ENCODE results near the gene NDUFA8. TPM values are rescaled to one million over a fixed set of nuclear protein-coding genes. Genes with fewer than 3 reads are reported as not detected.
"Not testable (repeated sequence)": the region's sequence is repeated elsewhere in the genome, so short reads cannot be mapped to it uniquely, and the experiment has no call there.

The NDUFA8 gene
- polyA plus RNA-seq, 3 donors = 44.4 to 99.1 (median 76.9) TPM

DNA sequence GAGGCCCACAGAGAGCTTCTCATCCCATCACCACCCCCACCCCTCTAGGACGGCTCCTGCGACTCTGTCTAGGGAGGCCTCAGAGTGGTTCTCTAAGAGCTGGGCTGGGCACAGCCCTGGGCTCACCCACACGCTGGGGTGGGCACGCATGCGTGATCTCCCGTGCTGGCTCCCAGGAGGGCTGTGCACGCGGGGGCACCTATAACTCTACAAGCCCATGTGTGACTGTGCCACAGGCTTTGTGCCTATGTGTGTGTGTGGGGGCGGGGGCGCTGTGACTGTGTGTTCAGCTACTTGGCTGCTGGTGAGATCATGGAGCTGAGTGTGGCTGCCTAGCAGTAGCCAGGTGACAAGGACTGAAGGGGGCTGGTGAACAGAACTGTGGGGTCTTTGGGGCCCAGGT, 32.2 kb downstream of the NDUFA8 start:
- 71 to 81% (median 72%) methylated on average over 10 of the region's 10 CpGs for WGBS, 3 donors
- no peak overlapping the region for H3K27ac ChIP-seq (ENCODE audit: low read depth, low read length)

DNA sequence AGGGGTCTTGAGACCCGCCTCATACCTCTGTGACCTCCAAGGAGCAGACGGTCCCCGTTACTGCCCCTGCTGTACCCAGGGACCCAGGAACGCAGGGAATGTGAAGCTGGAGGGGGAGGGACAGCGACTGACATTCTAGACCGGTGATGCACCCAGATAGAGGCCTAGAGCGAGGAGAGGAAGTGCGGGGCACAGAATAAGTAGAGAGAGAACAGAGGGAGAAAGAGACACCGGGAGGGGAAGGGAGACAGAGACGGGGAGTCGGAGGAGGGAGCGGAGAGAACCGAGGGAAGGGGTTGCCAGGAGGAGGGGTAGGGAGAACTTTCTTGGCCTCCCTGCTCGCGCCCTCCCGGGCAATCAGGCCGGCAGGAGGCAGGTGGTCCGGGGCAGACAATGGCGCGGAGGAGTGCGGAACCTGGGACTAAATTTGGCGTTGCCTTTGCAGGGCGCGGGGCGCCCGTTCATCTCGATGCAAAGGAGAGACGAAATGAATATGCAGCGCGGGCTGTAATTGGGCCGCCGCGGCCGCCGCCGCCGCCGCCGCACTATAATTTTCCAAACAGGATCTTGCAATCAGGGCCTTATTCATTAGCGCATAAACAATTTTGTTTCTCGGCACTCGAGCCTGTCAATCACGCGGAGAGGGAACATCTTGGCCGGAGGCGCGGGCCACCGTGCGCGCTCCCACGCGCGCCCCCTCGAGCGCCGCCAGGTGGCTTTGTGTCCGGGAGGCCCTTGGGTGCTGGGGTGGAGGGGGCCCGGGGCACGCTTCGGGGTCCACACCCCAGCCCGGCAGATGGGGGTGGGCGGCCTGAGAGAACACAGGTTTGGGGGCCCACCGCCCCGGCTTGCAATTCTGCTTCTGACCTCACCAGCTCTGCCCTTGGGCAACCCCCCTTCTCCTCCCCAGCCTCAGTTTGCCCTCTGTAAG, 33.0 kb downstream of the NDUFA8 start:
- 17 to 26% (median 20%) methylated on average over 63 to 64 of the region's 64 CpGs for WGBS, 3 donors
- no peak overlapping the region for H3K27ac ChIP-seq (ENCODE audit: low read depth, low read length)

DNA sequence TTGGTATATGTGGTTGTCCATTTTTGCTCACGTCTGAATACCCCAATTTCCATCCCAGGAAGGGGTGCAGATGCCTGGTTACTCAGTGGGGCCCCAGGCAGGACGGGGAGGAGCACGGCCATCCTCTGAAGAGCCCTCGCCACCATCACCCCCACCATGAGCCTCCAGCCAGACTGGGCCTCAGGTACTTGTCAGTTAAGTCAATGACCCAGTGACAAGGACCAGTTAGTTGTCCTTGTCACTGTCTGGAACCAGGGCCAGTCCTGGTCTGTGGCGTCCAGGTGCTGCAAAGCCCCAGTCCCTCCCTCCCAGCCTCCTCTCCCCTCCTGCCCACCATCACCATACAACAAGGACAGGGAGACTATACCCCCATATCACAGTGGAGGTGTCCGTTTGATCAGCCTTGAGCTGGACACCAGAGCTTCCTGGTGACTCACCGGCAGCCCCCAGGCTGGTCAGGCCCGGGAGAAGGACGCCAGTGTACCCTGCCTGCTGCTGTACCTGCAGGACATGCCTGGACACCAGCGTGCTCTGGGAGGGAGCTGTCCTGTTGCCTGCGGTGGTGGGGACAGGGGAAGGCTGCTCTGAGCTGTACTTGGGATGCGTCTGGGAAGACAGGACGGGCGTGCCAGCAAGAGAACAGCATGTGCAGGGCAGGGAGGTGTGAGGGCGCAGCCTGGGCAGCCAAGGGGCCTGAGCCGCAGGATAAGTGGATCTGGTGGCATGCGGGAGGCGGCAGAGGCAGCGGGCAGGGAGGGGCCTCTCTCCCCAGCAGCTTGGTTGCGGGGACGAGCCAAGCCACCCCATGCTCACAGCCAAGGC, 33.9 kb downstream of the NDUFA8 start:
- H3K27ac ChIP-seq (ENCODE audit: low read depth, low read length) = no peak overlapping the region
- WGBS, 3 donors = 38 to 60% (median 48%) methylated on average over 21 of the region's 21 CpGs

- H3K27ac ChIP-seq (ENCODE audit: low read depth, low read length) = no peak overlapping the region
- WGBS, 3 donors = 0 to 2% (median 1%) methylated on average over 8 of the region's 8 CpGs
Observed at GRCh38 chr9:122125158-122125508, 34.4 kb downstream of the NDUFA8 start.

- H3K27ac ChIP-seq (ENCODE audit: low read depth, low read length) = no peak overlapping the region
- 67 to 77% (median 75%) methylated on average over 7 of the region's 7 CpGs for WGBS, 3 donors
Observed at GRCh38 chr9:122124528-122124927, 35.1 kb downstream of the NDUFA8 start.

- H3K27ac ChIP-seq (ENCODE audit: low read depth, low read length) = no peak overlapping the region
- WGBS, 3 donors = 72 to 85% (median 85%) methylated on average over 1 of the region's 1 CpG
Observed at GRCh38 chr9:122124048-122124447, 35.5 kb downstream of the NDUFA8 start.

DNA sequence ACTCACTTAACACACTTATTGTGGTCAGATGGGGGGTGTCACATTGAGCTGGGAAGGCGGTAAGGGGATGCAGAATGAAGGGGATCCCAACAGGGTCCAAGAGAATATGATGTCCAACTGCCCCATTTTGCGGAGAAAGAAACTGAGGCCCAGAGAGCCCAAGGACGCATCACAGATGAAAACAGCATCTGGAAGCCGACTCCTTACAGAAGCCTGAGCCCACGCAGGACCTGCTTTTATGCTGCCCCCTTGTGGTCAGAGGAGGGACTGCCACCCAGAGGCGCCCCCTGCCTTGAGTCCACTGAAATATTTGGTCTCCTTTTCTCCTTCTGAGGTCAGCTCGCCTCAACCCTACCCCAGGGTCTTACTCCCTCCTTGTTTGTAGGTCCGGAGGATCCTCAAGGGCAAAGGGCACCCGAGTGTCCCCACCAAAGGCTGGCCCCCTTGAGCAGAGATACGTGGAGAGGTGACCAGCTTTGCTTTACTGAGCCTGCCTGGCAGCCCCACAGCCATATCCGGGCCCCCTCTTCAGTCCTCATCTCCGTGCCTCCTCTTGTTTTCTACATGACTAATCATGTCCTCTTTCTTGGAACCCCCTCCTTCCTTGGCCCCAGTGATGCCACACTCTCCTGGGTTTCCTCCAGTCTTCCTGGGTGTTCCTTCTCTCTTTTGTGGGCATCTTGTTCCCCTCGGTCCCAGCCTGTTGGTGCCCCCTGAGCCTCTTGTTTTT, 36.5 kb downstream of the NDUFA8 start:
- no peak overlapping the region for H3K27ac ChIP-seq (ENCODE audit: low read depth, low read length)
- 30 to 31% (median 31%) methylated on average over 13 of the region's 13 CpGs for WGBS, 3 donors

DNA sequence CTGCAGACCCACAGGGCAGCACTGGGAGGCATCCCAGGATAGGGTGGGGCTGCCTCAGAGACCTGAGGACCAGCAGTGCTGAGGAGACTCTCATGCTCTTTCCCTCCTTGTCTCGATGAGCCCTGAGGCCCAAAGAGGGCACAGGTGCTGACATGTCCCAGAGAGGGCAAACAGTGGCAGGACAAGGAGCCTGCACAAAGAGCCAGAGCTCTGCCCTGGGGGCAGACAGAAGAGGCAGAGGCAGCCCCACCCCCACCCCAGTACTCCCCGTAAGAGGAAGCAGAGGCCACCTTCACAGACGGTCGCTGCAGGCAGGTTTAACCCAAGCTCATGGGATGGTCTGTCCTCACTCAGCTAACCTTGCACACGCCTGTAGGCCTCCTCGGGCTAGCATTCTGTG, 37.1 kb downstream of the NDUFA8 start:
- no peak overlapping the region for H3K27ac ChIP-seq (ENCODE audit: low read depth, low read length)
- 47 to 57% (median 49%) methylated on average over 6 of the region's 6 CpGs for WGBS, 3 donors

DNA sequence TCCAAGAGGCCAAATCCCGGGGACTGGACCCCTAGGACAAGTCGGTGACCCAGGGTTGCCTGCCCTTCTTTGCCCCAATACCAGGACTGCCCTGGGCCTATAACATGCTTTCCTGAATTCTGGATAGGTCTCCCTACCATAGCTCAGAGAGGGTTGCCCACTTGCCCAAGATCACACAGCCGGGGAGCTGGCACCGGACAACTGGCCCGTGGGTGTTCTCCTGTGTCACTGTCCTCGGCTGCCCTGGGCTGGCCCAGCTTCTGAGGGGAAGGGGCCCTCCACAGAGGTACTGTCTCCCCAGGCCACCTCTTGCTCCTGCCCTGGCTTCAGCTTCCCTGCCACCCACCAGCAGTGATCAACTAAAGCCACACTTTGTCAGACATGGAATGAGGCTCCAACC, 37.6 kb downstream of the NDUFA8 start:
- no peak overlapping the region for H3K27ac ChIP-seq (ENCODE audit: low read depth, low read length)
- WGBS, 3 donors = 92 to 99% (median 95%) methylated on average over 6 of the region's 6 CpGs

GRCh38 chr9:122121391-122121790, 38.2 kb downstream of the NDUFA8 start:
- no peak overlapping the region for H3K27ac ChIP-seq (ENCODE audit: low read depth, low read length)
- 54 to 93% (median 88%) methylated on average over 10 of the region's 10 CpGs for WGBS, 3 donors

- WGBS, 3 donors = 77 to 86% (median 82%) methylated on average over 10 of the region's 10 CpGs
- no peak overlapping the region for H3K27ac ChIP-seq (ENCODE audit: low read depth, low read length)
Observed at GRCh38 chr9:122120316-122121071, 39.1 kb downstream of the NDUFA8 start.

DNA sequence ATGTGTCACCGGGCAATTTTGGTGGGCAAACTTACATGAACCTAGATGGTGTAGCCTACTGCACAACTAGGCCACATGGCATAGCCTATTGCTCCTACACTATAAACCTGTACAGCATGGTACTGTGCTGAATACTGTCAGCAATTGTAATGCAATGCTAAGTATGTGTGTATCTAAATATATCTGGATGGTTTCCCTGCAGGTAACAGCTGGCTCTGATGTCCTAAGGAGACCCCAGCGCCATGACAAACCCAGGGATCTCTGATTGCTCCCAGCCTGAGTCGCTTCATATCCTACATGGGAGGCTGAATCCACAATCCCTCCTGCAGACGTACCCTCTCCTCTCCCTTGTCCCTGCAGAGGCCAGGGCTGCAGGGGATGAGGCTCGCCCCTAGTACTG, 39.9 kb downstream of the NDUFA8 start:
- no peak overlapping the region for H3K27ac ChIP-seq (ENCODE audit: low read depth, low read length)
- WGBS, 3 donors = 91 to 97% (median 96%) methylated on average over 5 of the region's 5 CpGs

DNA sequence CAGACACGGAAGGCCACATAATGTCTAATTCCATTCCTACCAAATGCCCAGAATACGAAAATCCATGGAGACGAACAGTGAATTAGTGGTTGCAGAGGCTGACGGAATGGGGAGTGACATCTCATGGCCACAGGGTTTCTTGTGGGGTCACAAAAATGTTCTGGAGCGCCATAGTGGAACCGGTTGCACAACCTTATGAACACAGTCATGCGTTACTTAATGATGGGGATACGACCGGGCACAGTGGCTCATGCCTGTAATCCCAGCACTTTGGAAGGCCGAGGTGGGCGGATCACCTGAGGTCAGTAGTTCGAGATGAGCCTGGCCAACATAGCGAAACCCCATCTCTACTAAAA, 40.4 kb downstream of the NDUFA8 start:
- 84 to 88% (median 87%) methylated on average over 13 of the region's 13 CpGs for WGBS, 3 donors
- no peak overlapping the region for H3K27ac ChIP-seq (ENCODE audit: low read depth, low read length)

- no peak overlapping the region for H3K27ac ChIP-seq (ENCODE audit: low read depth, low read length)
- 76 to 78% (median 78%) methylated on average over 5 of the region's 5 CpGs for WGBS, 3 donors
Observed at GRCh38 chr9:122118343-122119165, 41.0 kb downstream of the NDUFA8 start.

GRCh38 chr9:122117241-122117640, 42.3 kb downstream of the NDUFA8 start:
- not testable (repeated sequence) for H3K27ac ChIP-seq (ENCODE audit: low read depth, low read length)
- 64 to 73% (median 69%) methylated on average over 9 of the region's 9 CpGs for WGBS, 3 donors

DNA sequence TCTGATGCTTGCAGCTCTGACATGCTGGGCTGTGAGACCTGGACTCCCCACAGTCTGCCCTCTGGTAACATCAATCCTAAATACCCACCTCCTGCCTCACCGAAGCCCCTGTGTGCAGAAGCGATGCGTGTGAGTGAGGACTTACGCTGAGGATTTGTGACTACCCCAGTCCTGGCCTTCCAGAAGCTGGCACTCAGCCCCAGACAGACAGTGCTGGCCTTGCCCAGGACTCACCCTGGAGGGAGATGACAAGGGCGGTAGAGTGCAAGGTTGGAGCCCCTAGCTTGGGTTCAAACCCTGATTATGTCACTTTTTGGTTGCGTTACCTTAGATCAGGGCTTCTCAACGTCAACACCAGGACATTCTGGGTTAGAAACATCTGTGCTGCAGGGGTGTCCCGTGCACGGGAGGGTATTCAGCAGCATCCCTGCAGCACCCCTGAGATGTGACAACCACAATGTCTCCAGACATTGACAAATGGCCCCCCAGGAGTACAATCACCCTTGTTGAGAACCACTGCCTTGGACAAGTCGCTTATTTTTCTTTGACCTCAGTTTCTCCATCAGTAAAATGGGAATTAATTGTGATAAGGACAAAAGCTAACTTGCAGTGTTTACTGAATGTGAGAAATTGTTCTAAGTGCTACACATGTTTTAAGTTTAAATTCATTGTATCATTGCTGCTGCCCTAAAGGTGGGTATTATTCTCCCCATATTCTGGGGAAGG, 43.0 kb downstream of the NDUFA8 start:
- WGBS, 3 donors = 82 to 92% (median 90%) methylated on average over 10 of the region's 10 CpGs
- H3K27ac ChIP-seq (ENCODE audit: low read depth, low read length) = no peak overlapping the region

- WGBS, 3 donors = 61 to 81% (median 75%) methylated on average over 4 of the region's 4 CpGs
- no peak overlapping the region for H3K27ac ChIP-seq (ENCODE audit: low read depth, low read length)
Observed at GRCh38 chr9:122116040-122116439, 43.5 kb downstream of the NDUFA8 start.
